CD4-positive, alpha-beta T cell treated with Interleukin-17A for 4 hours (primary cell): ENCODE data around the gene ATG5.
"Not testable (repeated sequence)": the region's sequence is repeated elsewhere in the genome, so short reads cannot be mapped to it uniquely, and the experiment has no call there.

Experiments
- DNase-seq: peaks from one replicate; pipeline ENCODE4 v3.0.0-alpha.2; 2020; ENCODE audit warnings: mixed read lengths

ATG5 gene

DNA sequence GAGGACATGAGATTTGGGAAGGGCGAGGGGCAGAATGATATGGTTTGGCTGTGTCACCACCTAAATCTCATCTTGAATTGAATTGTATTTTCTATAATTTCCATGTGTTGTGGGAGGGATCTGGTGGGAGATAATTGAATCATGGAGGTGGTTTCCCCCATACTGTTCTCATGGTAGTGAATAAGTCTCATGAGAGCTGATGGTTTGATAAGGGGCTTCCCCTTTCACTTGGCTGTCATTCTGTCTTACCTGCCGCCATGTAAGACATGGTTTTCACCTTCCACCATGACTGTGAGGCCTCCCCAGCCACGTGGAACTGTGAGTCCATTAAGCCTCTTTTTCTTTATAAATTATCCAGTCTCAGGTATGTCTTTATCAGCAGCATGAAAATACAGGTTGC, 173.1 kb downstream of the ATG5 start:
- not testable (repeated sequence) for DNase-seq

DNA sequence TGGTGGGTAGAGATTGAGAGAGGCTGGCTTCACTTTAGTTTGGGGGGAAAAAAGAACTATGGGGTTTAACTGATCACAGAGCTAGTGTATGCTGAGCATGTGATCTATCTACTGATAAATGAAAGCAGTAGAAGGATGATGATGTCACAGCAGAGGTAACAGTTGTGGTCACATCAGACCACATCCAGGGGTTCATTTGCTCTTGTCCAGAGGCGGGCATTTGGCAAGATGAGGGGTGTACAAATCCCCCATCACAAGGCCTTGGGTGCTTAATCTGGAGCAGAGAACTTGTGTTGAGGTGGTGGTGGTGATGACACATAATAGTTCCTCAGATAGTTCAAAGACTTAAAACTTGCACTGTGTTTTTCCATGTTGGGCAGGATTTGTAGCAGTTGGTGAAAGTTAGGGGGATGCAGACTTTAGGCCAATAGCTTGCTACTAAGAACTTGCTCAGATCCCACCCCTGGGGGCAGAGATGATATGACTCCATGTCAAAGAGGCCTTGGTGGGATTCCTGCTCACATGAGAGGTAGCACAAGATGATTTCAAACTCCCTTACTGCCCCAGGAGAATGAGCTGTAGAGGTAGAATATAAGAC, 176.0 kb downstream of the ATG5 start:
- no peak for DNase-seq

DNA sequence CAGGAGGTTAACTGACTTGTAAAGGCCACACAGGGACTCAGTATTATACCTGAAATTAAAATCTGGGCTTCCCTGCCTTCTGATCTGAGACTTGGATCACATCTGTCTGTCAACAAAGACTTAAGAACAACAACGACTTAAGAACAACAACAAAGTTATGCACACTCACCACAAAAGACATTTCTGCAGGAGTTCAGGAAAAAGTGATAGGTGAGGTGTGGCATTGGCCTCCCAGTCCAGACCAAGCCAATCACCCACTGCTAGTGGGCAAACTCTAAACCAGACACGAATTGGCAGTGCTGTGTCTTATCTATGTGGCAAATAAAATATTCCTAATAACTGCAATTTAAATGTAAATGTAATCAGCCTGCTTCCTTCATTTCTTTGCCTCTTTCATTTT, 178.1 kb downstream of the ATG5 start:
- no peak for DNase-seq

GRCh38 chr6:106146852-106147351, 178.7 kb downstream of the ATG5 start:
- DNase-seq: no peak

- DNase-seq: no peak
These were observed 179.8 kb downstream of the ATG5 start for GRCh38 chr6:106145741-106146227.

- no peak for DNase-seq
These were observed 180.4 kb downstream of the ATG5 start for GRCh38 chr6:106145144-106145543.

GRCh38 chr6:106143665-106144064, 181.9 kb downstream of the ATG5 start:
- DNase-seq: no peak

DNA sequence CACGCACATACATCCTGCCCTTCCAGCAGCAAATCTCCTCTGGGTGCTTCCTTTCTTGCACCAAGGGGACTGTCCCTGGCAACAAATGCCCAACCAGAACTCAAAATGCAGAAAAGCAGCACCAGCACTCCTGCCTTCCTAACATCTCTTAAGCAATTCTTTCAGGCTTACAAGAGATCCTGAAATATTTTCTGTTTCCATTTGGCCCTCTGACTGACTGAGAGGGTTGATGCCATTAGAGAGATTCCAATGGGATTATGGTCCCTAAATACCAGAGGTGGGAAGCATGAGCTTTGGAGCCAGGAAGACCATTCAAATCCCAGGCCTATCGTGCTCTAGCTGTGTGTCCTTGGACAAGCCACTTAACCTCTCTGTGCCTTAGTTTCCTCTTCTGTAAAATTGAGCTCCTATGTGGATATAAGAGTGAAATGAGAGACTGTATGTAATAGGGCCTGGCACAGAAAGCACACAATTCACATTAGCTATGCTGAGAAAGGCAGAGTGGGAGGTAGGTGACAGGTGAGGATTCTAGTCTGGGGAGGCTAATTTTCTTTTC, 182.6 kb downstream of the ATG5 start:
- no peak for DNase-seq

DNA sequence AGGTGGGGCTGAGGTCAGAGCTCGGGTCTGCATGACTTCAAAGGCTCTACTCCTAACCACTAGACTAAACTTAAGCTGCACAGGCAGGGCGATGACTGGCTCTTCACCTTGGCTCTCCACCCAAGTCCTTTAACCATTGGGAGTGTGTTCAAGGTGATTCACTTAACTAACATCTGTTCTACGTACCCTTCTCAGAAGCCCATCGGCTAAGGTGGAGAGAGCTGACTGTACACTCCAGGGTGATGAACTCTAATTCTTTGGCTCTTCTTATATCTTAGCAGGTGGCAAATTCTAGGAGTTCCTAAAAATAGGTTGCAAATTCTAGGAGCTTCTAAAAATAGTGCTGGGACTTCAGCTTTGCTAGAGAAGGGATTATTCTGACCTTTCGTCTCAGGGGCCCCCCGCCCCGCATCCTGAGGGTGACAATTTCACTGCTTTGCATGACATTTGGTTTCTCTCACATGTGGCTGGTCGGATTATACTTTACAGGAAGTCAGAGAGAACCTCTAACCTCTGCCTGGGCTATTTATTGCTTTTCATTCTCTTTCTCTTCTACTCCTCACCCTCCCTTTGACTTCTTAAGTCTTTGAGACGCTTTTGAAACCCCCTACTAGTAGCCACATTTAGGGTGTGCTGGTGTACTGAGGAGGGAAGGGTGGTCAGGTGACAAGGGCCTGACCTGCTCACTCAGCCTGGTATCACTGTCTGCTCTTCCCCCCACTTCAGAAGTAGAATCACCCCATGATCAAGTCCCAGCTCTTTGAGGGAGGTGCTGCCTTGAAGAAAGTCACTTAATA, 183.9 kb downstream of the ATG5 start:
- peak; percentile 49 for DNase-seq

- DNase-seq: no peak
These were observed 187.4 kb downstream of the ATG5 start for GRCh38 chr6:106138151-106138550.

DNA sequence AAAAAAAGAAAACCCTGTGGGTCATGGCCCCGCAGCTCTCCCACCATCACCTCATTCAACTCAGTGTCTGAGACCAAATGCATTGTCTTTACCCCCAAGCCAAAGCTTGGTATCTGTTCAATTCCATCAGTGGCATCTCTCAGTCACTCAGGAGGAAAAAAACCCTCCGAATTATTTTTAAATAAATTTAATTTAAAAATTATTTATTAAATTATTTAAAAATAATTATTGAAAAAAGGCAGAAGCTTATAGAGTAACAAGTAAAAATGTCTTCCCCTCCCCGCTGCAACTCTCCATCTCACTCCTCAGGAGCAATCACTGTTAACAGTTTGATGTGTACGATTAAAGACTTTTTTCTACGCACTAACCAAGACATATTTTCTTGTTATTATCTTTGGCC, 188.7 kb downstream of the ATG5 start:
- no peak for DNase-seq

GRCh38 chr6:106135911-106136571, 189.5 kb downstream of the ATG5 start:
- DNase-seq: no peak

GRCh38 chr6:106134906-106135634, 190.5 kb downstream of the ATG5 start:
- DNase-seq: no peak
